Measurements from ENCODE around the gene MDC1. TPM values are rescaled to one million over a fixed set of nuclear protein-coding genes. Genes with fewer than 3 reads are reported as not detected.
A peak's percentile ranks its signal among the peaks of the same experiment; 100 is the strongest.

Gene MDC1
- total RNA-seq, 1 donor from 2014 or later = 65.6 TPM

DNA sequence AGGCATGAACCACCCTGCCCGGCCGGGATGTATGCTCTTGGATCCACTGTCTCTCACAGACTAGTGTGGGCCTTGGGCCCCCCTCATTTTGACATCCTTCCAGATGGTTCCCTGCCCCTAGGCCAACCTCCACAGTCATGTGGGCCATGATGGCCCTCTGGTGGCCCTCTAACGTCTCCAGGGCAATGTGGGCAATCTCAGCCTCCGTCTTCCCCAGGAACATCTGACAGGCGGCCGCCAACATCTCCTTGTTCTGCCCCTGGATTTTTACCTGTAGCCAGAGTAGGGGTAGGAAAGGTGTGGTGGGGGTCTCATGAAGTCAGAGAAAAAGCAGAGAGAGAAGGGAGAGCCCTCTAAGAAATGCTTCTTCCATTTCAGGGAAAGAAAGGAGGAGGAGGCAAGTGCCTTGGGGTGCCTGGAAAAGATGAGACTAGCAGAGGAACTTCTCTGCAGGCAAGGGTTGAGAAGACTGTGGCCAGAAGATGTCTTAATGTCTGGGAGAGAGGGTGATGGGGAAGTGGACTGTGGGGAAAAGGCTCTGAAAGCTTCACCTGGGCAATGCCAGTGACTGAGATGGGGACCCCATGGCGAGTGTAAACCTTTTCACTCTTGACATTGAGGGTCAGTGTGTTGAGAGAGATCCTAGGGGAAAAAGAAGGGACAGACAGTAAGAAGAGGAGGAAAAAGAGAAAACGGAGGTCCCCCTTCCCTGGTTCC, 24.1 kb upstream of the MDC1 start:
- intact Hi-C loops (cut with micrococcal nuclease) = loop anchor here (5.0 kb wide), 3 partner anchors 71 to 216 kb away; partner anchors contain the start of genes MRPS18B and PPP1R10
- Mint-ChIP-seq H3K4me1 (peaks cover 46% of the 10 kb centered on the region), H3K27ac (peak overlapping the region; percentile 64), H3K27me3 (no peaks in the 10 kb centered on the region), H3K9me3 (no peaks in the 10 kb centered on the region), H3K36me3 (ENCODE audit: low read depth) (peaks cover 33% of the 10 kb centered on the region), H3K4me3 (peak overlapping the region; percentile 89)
- ATAC-seq (ENCODE audit: low read depth) = no peak
- TF ChIP-seq, protein P1, sequence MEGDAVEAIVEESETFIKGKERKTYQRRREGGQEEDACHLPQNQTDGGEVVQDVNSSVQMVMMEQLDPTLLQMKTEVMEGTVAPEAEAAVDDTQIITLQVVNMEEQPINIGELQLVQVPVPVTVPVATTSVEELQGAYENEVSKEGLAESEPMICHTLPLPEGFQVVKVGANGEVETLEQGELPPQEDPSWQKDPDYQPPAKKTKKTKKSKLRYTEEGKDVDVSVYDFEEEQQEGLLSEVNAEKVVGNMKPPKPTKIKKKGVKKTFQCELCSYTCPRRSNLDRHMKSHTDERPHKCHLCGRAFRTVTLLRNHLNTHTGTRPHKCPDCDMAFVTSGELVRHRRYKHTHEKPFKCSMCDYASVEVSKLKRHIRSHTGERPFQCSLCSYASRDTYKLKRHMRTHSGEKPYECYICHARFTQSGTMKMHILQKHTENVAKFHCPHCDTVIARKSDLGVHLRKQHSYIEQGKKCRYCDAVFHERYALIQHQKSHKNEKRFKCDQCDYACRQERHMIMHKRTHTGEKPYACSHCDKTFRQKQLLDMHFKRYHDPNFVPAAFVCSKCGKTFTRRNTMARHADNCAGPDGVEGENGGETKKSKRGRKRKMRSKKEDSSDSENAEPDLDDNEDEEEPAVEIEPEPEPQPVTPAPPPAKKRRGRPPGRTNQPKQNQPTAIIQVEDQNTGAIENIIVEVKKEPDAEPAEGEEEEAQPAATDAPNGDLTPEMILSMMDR (IDR thresholded peaks at IDR 0.05) = no peak
- ChIA-PET CTCF (no interaction called here), POLR2A (interaction anchor here (0.5 to 1.0 kb wide), 2 partner anchors 22 to 100 kb away, joined by 3 to 4 read pairs; no protein-coding TSS in a partner anchor)
- no peak for DNase-seq

- intact Hi-C loops (cut with micrococcal nuclease) = loop anchor here (5.0 kb wide), 3 partner anchors 72 to 217 kb away; partner anchors contain the start of genes MRPS18B and PPP1R10
- CTCF ChIA-PET = interaction anchor here (0.5 kb wide), 1 partner anchor 266 kb away, joined by 5 read pairs; no protein-coding TSS in a partner anchor
- Mint-ChIP-seq H3K4me3 (peak overlapping the region; percentile 55), H3K9me3 (no peaks in the 10 kb centered on the region), H3K27ac (no peak overlapping the region), H3K27me3 (no peaks in the 10 kb centered on the region), H3K4me1 (peaks cover 53% of the 10 kb centered on the region), H3K36me3 (ENCODE audit: low read depth) (peaks cover 33% of the 10 kb centered on the region)
- no peak for ATAC-seq (ENCODE audit: low read depth)
- TF ChIP-seq, protein P1 (IDR thresholded peaks at IDR 0.05) = no peak
- POLR2A ChIA-PET = no interaction called here
- no peak for DNase-seq
Observed at GRCh38 chr6:30740540-30740870, 23.4 kb upstream of the MDC1 start.

DNA sequence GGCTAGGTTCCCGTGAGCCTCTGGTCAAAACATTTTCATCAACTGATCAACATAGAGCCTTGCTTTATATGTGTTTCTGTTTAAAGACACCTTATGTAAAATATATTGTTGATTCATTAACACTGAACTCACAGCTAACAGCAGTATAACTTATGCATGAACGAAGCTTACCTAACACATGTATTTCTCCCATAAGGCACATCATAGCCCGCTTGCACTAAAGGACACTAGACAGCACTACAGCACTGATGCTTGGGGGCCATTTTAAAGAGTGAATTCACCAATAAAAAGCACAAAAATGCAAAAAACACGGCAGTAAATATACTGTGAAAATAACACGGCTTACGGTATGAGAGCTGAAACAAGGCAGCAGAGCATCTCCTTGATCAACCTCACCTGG, 21.5 kb upstream of the MDC1 start:
- no peak for ATAC-seq (ENCODE audit: low read depth)
- intact Hi-C loops (cut with micrococcal nuclease) = no loop called here
- no peak overlapping the region for H3K27ac Mint-ChIP-seq
- H3K4me1 Mint-ChIP-seq = peaks cover 53% of the 10 kb centered on the region
- ChIA-PET POLR2A (interaction anchor here (0.6 to 1.2 kb wide), 4 partner anchors 36 to 130 kb away, joined by 3 to 7 read pairs (median 4); partner anchors contain the start of gene DHX16), CTCF (interaction anchor here (1.1 to 20.0 kb wide), 4 partner anchors 8 to 341 kb away, joined by 3 to 576 read pairs (median 4); partner anchors contain the start of gene DHX16)
- TF ChIP-seq, protein P1 (IDR thresholded peaks at IDR 0.05) = no peak
- H3K9me3 Mint-ChIP-seq = no peaks in the 10 kb centered on the region
- H3K36me3 Mint-ChIP-seq (ENCODE audit: low read depth) = peaks cover 38% of the 10 kb centered on the region
- no peaks in the 10 kb centered on the region for H3K27me3 Mint-ChIP-seq
- H3K4me3 Mint-ChIP-seq = no peak overlapping the region
- DNase-seq = no peak

GRCh38 chr6:30735668-30736314, 18.7 kb upstream of the MDC1 start:
- peak overlapping the region; percentile 81 for H3K27ac Mint-ChIP-seq
- peaks cover 36% of the 10 kb centered on the region for H3K36me3 Mint-ChIP-seq (ENCODE audit: low read depth)
- H3K4me3 Mint-ChIP-seq = peak overlapping the region; percentile 63
- DNase-seq (no peak), ATAC-seq (ENCODE audit: low read depth) (peak; percentile 54)
- H3K9me3 Mint-ChIP-seq = no peaks in the 10 kb centered on the region
- TF ChIP-seq, protein P1 (IDR thresholded peaks at IDR 0.05) = no peak
- H3K4me1 Mint-ChIP-seq = peaks cover 38% of the 10 kb centered on the region
- ChIA-PET POLR2A (interaction anchor here (0.9 to 1.9 kb wide), 6 partner anchors 9 to 63 kb away, joined by 3 to 14 read pairs (median 4); partner anchors contain the start of genes DHX16 and MDC1), CTCF (interaction anchor here (0.9 to 20.0 kb wide), 4 partner anchors 10 to 194 kb away, joined by 4 to 576 read pairs (median 4); partner anchors contain the start of gene DHX16)
- no peaks in the 10 kb centered on the region for H3K27me3 Mint-ChIP-seq
- intact Hi-C loops (cut with micrococcal nuclease) = no loop called here
